ENCODE measurements around the gene SFRP2. TPM values are rescaled to one million over a fixed set of nuclear protein-coding genes. Genes with fewer than 3 reads are reported as not detected.

The SFRP2 gene
- total RNA-seq, 1 donor = not detected

- H3K4me3 ChIP-seq (ENCODE audit: low read length) = no peak overlapping the region
- no peaks in the 10 kb centered on the region for H3K9me3 ChIP-seq (ENCODE audit: low read depth, low read length)
- H3K4me1 ChIP-seq (ENCODE audit: insufficient read depth, low read length) = peaks cover 46% of the 10 kb centered on the region
- peaks cover 91% of the 10 kb centered on the region for H3K27me3 ChIP-seq (ENCODE audit: insufficient read depth, low read length)
Measured at GRCh38 chr4:153788051-153788412, 851 bp downstream of the SFRP2 start.

- Histone ChIP-seq H3K4me3 (ENCODE audit: low read length) (no peak overlapping the region), H3K4me1 (ENCODE audit: insufficient read depth, low read length) (peaks cover 42% of the 10 kb centered on the region), H3K27me3 (ENCODE audit: insufficient read depth, low read length) (peaks cover 88% of the 10 kb centered on the region), H3K9me3 (ENCODE audit: low read depth, low read length) (no peaks in the 10 kb centered on the region)
Measured at GRCh38 chr4:153787575-153787974, 1.3 kb downstream of the SFRP2 start.

- H3K4me3 ChIP-seq (ENCODE audit: low read length) = no peak overlapping the region
- peaks cover 83% of the 10 kb centered on the region for H3K27me3 ChIP-seq (ENCODE audit: insufficient read depth, low read length)
- H3K9me3 ChIP-seq (ENCODE audit: low read depth, low read length) = no peaks in the 10 kb centered on the region
- H3K4me1 ChIP-seq (ENCODE audit: insufficient read depth, low read length) = peaks cover 38% of the 10 kb centered on the region
Measured at GRCh38 chr4:153787061-153787560, 1.8 kb downstream of the SFRP2 start.

DNA sequence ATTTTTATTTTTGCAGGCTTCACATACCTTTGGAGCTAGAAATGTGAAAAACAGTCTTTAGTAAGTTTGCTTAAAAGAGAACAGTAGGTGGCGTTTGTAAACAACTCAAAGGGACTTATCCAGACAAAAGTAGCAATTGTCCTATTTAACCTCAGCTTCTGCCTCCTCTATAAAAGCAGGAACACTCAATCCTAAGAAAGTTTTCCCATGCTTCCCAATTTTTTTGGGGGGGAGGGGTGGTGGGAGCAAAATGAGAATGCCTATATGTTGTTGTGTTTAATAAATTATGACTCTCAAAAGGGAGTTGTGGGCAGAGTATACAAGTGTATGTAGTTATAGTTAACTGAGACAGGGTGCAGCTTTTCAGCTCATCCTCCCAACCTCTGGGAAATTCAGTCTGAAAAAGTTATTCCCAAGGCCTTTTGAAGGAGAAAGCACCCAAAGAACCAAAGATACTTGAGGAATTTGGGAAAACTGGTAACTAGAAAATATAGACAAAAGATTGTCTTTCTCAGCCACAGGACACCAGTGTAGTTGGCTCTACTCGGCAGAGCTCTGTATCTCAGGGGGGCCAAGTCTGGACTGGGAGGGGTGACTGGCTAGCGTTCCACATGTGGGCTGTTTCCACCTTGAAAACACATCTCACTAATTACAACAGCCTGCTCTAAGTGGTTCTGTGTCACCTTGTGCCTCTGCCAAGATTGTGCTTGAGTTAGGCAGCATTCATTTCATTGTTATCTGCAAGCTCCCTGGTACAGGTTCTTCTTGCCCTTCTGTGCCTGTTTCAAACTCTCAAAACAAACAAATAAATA, 2.8 kb downstream of the SFRP2 start:
- Histone ChIP-seq H3K4me3 (ENCODE audit: low read length) (no peak overlapping the region), H3K9me3 (ENCODE audit: low read depth, low read length) (no peaks in the 10 kb centered on the region), H3K27me3 (ENCODE audit: insufficient read depth, low read length) (peaks cover 73% of the 10 kb centered on the region), H3K4me1 (ENCODE audit: insufficient read depth, low read length) (peaks cover 28% of the 10 kb centered on the region)

- no peak overlapping the region for H3K4me3 ChIP-seq (ENCODE audit: low read length)
- peaks cover 62% of the 10 kb centered on the region for H3K27me3 ChIP-seq (ENCODE audit: insufficient read depth, low read length)
- H3K9me3 ChIP-seq (ENCODE audit: low read depth, low read length) = no peaks in the 10 kb centered on the region
- peaks cover 12% of the 10 kb centered on the region for H3K4me1 ChIP-seq (ENCODE audit: insufficient read depth, low read length)
Measured at GRCh38 chr4:153784166-153784699, 4.7 kb downstream of the SFRP2 start.

DNA sequence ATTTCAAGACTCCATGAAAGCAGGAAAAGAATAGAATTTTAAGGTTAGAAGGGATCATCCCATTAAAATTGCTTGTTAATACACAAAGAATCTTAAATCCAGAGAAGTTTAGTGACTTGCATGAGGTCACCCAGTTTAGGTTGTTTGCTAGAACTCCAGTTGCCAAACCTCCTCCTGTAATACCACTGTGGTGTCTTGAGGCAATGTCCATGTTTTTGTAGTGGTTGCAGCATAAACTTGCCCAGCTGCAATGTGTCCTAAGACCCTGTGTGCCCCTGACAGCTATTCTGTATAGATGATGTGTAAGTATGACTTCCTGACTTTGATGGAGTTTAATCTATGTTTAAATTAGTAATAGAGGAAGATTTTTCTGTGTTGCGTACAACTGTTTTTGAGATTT, 6.3 kb downstream of the SFRP2 start:
- Histone ChIP-seq H3K9me3 (ENCODE audit: low read depth, low read length) (no peaks in the 10 kb centered on the region), H3K4me3 (ENCODE audit: low read length) (no peak overlapping the region), H3K27me3 (ENCODE audit: insufficient read depth, low read length) (peaks cover 64% of the 10 kb centered on the region), H3K4me1 (ENCODE audit: insufficient read depth, low read length) (no peaks in the 10 kb centered on the region)

- Histone ChIP-seq H3K4me1 (ENCODE audit: insufficient read depth, low read length) (no peaks in the 10 kb centered on the region), H3K9me3 (ENCODE audit: low read depth, low read length) (no peaks in the 10 kb centered on the region), H3K4me3 (ENCODE audit: low read length) (no peak overlapping the region), H3K27me3 (ENCODE audit: insufficient read depth, low read length) (peaks cover 58% of the 10 kb centered on the region)
Measured at GRCh38 chr4:153781717-153782416, 7.0 kb downstream of the SFRP2 start.

- Histone ChIP-seq H3K27me3 (ENCODE audit: insufficient read depth, low read length) (peaks cover 53% of the 10 kb centered on the region), H3K4me1 (ENCODE audit: insufficient read depth, low read length) (no peaks in the 10 kb centered on the region), H3K9me3 (ENCODE audit: low read depth, low read length) (no peaks in the 10 kb centered on the region), H3K4me3 (ENCODE audit: low read length) (no peak overlapping the region)
Measured at GRCh38 chr4:153781280-153781679, 7.6 kb downstream of the SFRP2 start.

- no peak overlapping the region for H3K4me3 ChIP-seq (ENCODE audit: low read length)
Measured at GRCh38 chr4:153780876-153781275, 8.0 kb downstream of the SFRP2 start.

GRCh38 chr4:153780221-153780620, 8.7 kb downstream of the SFRP2 start:
- Histone ChIP-seq H3K4me3 (ENCODE audit: low read length) (no peak overlapping the region), H3K27me3 (ENCODE audit: insufficient read depth, low read length) (peaks cover 45% of the 10 kb centered on the region), H3K9me3 (ENCODE audit: low read depth, low read length) (no peaks in the 10 kb centered on the region), H3K4me1 (ENCODE audit: insufficient read depth, low read length) (no peaks in the 10 kb centered on the region)

More at GRCh38 chr4:153780876-153781275, 8.0 kb downstream of the SFRP2 start:
- peaks cover 48% of the 10 kb centered on the region for H3K27me3 ChIP-seq (ENCODE audit: insufficient read depth, low read length)
- no peaks in the 10 kb centered on the region for H3K4me1 ChIP-seq (ENCODE audit: insufficient read depth, low read length)
- no peaks in the 10 kb centered on the region for H3K9me3 ChIP-seq (ENCODE audit: low read depth, low read length)

DNA sequence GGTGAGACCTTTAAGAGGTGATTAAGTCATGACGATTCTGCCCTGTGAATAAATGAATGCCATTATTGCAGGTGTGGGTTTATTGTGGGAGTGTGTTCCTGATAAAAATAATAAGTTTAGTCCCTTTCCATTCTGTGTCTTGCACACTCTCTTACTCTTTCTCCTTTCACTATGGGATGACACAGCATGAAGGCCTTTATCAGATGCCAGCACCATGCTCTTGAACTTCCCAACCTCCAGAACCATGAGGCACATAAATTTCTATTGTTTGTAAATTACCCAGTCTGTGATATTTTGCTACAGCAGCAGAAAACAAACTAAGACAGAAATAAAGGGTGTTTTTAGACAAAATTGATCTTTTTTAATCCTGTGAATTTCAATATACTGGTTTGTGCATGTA, 10.5 kb downstream of the SFRP2 start:
- Histone ChIP-seq H3K9me3 (ENCODE audit: low read depth, low read length) (no peaks in the 10 kb centered on the region), H3K4me1 (ENCODE audit: insufficient read depth, low read length) (no peaks in the 10 kb centered on the region), H3K4me3 (ENCODE audit: low read length) (no peak overlapping the region), H3K27me3 (ENCODE audit: insufficient read depth, low read length) (peaks cover 47% of the 10 kb centered on the region)

DNA sequence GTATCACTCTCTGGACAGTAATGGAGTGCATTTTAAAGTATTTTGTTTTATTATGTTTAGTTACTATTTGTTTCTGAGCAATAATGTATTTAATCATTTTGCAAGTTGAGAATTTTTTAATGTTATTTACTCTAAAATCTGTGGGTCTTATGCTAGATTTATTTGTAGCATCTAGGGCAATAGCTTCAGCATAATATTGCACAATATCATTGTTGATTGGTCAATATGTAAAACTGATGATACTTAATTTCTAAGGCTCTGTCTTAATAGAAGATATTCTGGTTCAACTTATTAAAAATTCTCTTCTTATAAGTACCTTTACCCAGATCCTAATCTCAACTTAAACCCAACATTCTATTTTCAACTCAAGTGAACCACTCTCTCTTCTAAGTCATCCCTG, 11.5 kb downstream of the SFRP2 start:
- H3K4me1 ChIP-seq (ENCODE audit: insufficient read depth, low read length) = no peaks in the 10 kb centered on the region
- H3K9me3 ChIP-seq (ENCODE audit: low read depth, low read length) = no peaks in the 10 kb centered on the region
- H3K27me3 ChIP-seq (ENCODE audit: insufficient read depth, low read length) = peaks cover 51% of the 10 kb centered on the region
- no peak overlapping the region for H3K4me3 ChIP-seq (ENCODE audit: low read length)

- Histone ChIP-seq H3K27me3 (ENCODE audit: insufficient read depth, low read length) (peaks cover 57% of the 10 kb centered on the region), H3K4me3 (ENCODE audit: low read length) (no peak overlapping the region), H3K9me3 (ENCODE audit: low read depth, low read length) (no peaks in the 10 kb centered on the region), H3K4me1 (ENCODE audit: insufficient read depth, low read length) (no peaks in the 10 kb centered on the region)
Measured at GRCh38 chr4:153776601-153777000, 12.3 kb downstream of the SFRP2 start.

- H3K4me3 ChIP-seq (ENCODE audit: low read length) = no peak overlapping the region
- peaks cover 41% of the 10 kb centered on the region for H3K27me3 ChIP-seq (ENCODE audit: insufficient read depth, low read length)
- H3K9me3 ChIP-seq (ENCODE audit: low read depth, low read length) = no peaks in the 10 kb centered on the region
- no peaks in the 10 kb centered on the region for H3K4me1 ChIP-seq (ENCODE audit: insufficient read depth, low read length)
Measured at GRCh38 chr4:153773236-153773690, 15.6 kb downstream of the SFRP2 start.

- Histone ChIP-seq H3K9me3 (ENCODE audit: low read depth, low read length) (no peaks in the 10 kb centered on the region), H3K27me3 (ENCODE audit: insufficient read depth, low read length) (peaks cover 33% of the 10 kb centered on the region), H3K4me1 (ENCODE audit: insufficient read depth, low read length) (no peaks in the 10 kb centered on the region), H3K4me3 (ENCODE audit: low read length) (no peak overlapping the region)
Measured at GRCh38 chr4:153771046-153771445, 17.8 kb downstream of the SFRP2 start.

All from mononuclear cell (primary cell).